ENCODE measurements around the gene LRTM2.

The LRTM2 gene

GRCh38 chr12:1797011-1797901, 23.1 kb upstream of the LRTM2 start:
- Histone ChIP-seq H3K27me3 (ENCODE audit: insufficient read depth, poor library complexity, severe bottlenecking) (no peaks in the 10 kb centered on the region), H3K27ac (ENCODE audit: poor library complexity, severe bottlenecking) (no peak overlapping the region), H3K36me3 (ENCODE audit: low read depth) (no peaks in the 10 kb centered on the region), H3K4me3 (ENCODE audit: severe bottlenecking) (peak overlapping the region; percentile 25), H3K9me3 (ENCODE audit: severe bottlenecking) (no peaks in the 10 kb centered on the region), H3K4me1 (ENCODE audit: insufficient read depth, poor library complexity, severe bottlenecking) (no peaks in the 10 kb centered on the region)
- DNase-seq (ENCODE audit: low spot score) (peak; percentile 73), ATAC-seq (ENCODE audit: low read depth) (no peak)
- TF ChIP-seq CTCF (IDR thresholded peaks at IDR 0.05; ENCODE audit: poor library complexity, severe bottlenecking): no peak

- Histone ChIP-seq H3K4me3 (ENCODE audit: severe bottlenecking) (no peak overlapping the region), H3K9me3 (ENCODE audit: severe bottlenecking) (no peaks in the 10 kb centered on the region), H3K27me3 (ENCODE audit: insufficient read depth, poor library complexity, severe bottlenecking) (no peaks in the 10 kb centered on the region), H3K4me1 (ENCODE audit: insufficient read depth, poor library complexity, severe bottlenecking) (no peaks in the 10 kb centered on the region), H3K36me3 (ENCODE audit: low read depth) (no peaks in the 10 kb centered on the region), H3K27ac (ENCODE audit: poor library complexity, severe bottlenecking) (no peak overlapping the region)
- peak; percentile 75 for DNase-seq (ENCODE audit: low spot score)
- TF ChIP-seq CTCF (IDR thresholded peaks at IDR 0.05; ENCODE audit: poor library complexity, severe bottlenecking): no peak
- ATAC-seq (ENCODE audit: low read depth): no peak
Observed at GRCh38 chr12:1797991-1798640, 22.2 kb upstream of the LRTM2 start.

GRCh38 chr12:1798641-1799020, 21.7 kb upstream of the LRTM2 start:
- peak; percentile 75 for DNase-seq (ENCODE audit: low spot score)

GRCh38 chr12:1799051-1799881, 21.1 kb upstream of the LRTM2 start:
- no peak for TF ChIP-seq CTCF (IDR thresholded peaks at IDR 0.05; ENCODE audit: poor library complexity, severe bottlenecking)
- H3K4me3 ChIP-seq (ENCODE audit: severe bottlenecking): no peak overlapping the region
- no peaks in the 10 kb centered on the region for H3K9me3 ChIP-seq (ENCODE audit: severe bottlenecking)
- H3K36me3 ChIP-seq (ENCODE audit: low read depth): no peaks in the 10 kb centered on the region
- H3K27ac ChIP-seq (ENCODE audit: poor library complexity, severe bottlenecking): no peak overlapping the region
- no peak for ATAC-seq (ENCODE audit: low read depth)
- DNase-seq (ENCODE audit: low spot score): peak; percentile 71
- no peaks in the 10 kb centered on the region for H3K27me3 ChIP-seq (ENCODE audit: insufficient read depth, poor library complexity, severe bottlenecking)
- no peaks in the 10 kb centered on the region for H3K4me1 ChIP-seq (ENCODE audit: insufficient read depth, poor library complexity, severe bottlenecking)

More at GRCh38 chr12:1798641-1799020, 21.7 kb upstream of the LRTM2 start:
- Histone ChIP-seq H3K36me3 (ENCODE audit: low read depth) (no peaks in the 10 kb centered on the region), H3K27ac (ENCODE audit: poor library complexity, severe bottlenecking) (no peak overlapping the region), H3K27me3 (ENCODE audit: insufficient read depth, poor library complexity, severe bottlenecking) (no peaks in the 10 kb centered on the region), H3K4me1 (ENCODE audit: insufficient read depth, poor library complexity, severe bottlenecking) (no peaks in the 10 kb centered on the region), H3K4me3 (ENCODE audit: severe bottlenecking) (no peak overlapping the region), H3K9me3 (ENCODE audit: severe bottlenecking) (no peaks in the 10 kb centered on the region)
- no peak for ATAC-seq (ENCODE audit: low read depth)
- no peak for TF ChIP-seq CTCF (IDR thresholded peaks at IDR 0.05; ENCODE audit: poor library complexity, severe bottlenecking)

All from RWPE2 (cell line).